Epithelial cell of proximal tubule (primary cell): Measurements from ENCODE around the gene AVPR2. TPM values are rescaled to one million over a fixed set of nuclear protein-coding genes. Genes with fewer than 3 reads are reported as not detected.
A peak's percentile ranks its signal among the peaks of the same experiment; 100 is the strongest.

Experiments
- DNase-seq: peaks from one replicate; pipeline ENCODE4 v3.0.0-alpha.2; 2011; ENCODE audit warnings: low read depth
- H3K4me3 ChIP-seq: 2 replicates; pipeline ENCODE4 v1.5.1; 2011; ENCODE audit warnings: low read depth, mild to moderate bottlenecking, low read length
- total RNA-seq: library from RNA; depleted of rRNA; stranded (reverse); fragments of >200 nt; gene quantifications from 2 replicates; pipeline ENCODE4 v1.2.3, GENCODE V29; 2015
- TF ChIP-seq, protein P1 (sequence below): conservative IDR thresholded peaks from 2 replicates; pipeline ENCODE4 v1.5.1; 2012; ENCODE audit warnings: low read depth, mild to moderate bottlenecking, low read length

AVPR2 gene
- total RNA-seq, 1 donor from 2014 or later = 1.4 TPM

DNA sequence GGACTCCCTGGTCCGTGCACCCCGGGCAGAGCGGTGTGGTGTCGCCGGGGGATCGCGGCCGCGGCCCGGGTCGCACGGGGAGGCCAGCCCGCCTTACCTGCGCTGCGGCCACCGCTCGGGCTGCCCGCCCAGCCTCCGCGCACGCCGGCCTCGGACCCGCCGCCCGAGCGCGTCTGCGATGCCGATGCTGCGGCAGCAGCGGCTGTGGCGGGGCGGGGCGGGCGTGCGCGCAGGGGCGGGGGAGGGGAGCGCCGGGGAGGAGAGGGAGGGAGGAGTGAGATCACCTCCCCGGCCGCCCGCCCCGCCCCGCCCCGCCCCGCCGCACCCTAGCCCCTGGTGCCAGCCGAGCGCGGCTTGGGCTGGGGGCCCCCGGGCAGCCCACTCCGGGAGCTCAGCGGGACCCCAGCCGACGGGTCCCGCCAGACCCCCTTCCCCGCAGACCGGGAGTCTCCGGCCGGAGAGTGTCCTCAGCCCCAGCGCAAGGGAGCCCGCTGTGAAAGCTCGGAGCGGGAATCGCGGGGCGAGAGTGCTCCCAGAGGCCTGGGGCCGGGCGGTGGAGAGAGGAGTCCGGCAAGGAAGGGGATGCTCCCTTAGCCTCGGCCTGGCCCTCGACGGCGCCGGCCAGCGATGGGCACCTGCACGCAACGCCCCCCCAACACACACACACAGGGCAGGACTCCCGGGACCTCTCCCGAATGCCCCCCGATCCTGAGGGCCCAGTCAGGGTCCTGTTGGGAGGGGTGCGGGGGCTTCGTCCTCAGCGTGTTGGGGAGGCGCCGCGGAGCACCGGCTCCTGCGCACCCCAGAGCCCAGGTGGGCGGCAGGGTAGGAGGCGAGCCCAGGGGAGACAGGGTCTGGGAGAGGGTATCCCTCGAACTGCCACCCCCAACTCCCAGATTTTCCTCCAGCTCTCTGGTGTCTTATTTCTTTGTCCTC is 18.2 kb upstream of the AVPR2 start, which contains the start of gene L1CAM:
L1CAM (minus strand) TSS at position 206 of the 936 bp plus-strand sequence. CDS start 10,337 bp downstream, outside the sequence.
- TF ChIP-seq, protein P1, sequence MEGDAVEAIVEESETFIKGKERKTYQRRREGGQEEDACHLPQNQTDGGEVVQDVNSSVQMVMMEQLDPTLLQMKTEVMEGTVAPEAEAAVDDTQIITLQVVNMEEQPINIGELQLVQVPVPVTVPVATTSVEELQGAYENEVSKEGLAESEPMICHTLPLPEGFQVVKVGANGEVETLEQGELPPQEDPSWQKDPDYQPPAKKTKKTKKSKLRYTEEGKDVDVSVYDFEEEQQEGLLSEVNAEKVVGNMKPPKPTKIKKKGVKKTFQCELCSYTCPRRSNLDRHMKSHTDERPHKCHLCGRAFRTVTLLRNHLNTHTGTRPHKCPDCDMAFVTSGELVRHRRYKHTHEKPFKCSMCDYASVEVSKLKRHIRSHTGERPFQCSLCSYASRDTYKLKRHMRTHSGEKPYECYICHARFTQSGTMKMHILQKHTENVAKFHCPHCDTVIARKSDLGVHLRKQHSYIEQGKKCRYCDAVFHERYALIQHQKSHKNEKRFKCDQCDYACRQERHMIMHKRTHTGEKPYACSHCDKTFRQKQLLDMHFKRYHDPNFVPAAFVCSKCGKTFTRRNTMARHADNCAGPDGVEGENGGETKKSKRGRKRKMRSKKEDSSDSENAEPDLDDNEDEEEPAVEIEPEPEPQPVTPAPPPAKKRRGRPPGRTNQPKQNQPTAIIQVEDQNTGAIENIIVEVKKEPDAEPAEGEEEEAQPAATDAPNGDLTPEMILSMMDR = no peak
- peak within 1 kb of the TSS; percentile 37 for H3K4me3 ChIP-seq
- DNase-seq = no peak

DNA sequence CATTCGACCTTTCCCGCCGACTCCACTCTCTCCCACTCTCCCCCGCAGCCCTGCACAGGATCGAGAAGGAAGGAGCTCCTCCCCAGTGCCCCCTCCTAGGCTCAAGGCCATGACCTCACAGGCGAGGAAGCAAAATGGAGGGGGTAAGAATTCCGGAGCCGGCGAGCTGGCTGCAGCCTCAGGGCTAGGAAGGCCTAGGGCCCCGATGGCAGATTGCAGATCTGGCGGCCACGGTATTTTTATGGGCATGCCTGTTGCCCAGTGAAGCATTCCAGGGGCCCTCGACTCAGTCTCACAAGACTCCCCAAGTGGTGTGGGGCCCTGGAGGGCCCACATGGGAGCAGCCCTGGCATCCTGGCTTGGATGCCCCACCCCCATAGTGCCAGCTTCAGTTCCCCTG is 17.6 kb upstream of the AVPR2 start:
- H3K4me3 ChIP-seq = no peak overlapping the region
- DNase-seq = peak; percentile 2
- TF ChIP-seq, protein P1 = no peak

- DNase-seq = no peak
- TF ChIP-seq, protein P1 = no peak
- H3K4me3 ChIP-seq = no peak overlapping the region
These were observed 17.1 kb upstream of the AVPR2 start for GRCh38 chrX:153887385-153887784.

GRCh38 chrX:153888344-153888743 is 16.1 kb upstream of the AVPR2 start:
- no peak for DNase-seq
- TF ChIP-seq, protein P1 = no peak
- no peak overlapping the region for H3K4me3 ChIP-seq

- TF ChIP-seq, protein P1 = no peak
- H3K4me3 ChIP-seq = no peak overlapping the region
- DNase-seq = no peak
These were observed 15.3 kb upstream of the AVPR2 start for GRCh38 chrX:153889123-153889522.

DNA sequence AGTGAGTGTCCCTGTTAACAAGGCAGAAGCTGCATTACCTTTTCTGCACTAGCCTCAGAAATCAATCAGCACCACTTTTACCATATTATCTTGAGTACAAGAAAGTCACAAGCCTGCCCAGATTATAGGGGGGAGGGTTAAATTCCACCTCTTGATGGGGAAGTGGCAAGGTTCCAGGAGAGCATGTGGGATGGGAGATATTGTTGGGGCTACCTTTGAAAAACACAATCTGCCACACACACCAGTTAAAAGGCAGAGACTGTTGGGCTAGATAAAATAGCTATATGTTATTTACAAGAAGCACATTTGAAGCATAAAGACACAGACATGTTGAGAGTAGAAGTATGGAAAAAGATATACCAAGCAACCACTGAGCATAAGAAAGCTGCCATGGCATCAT is 6.6 kb upstream of the AVPR2 start:
- TF ChIP-seq, protein P1 = no peak
- DNase-seq = no peak
- H3K4me3 ChIP-seq = no peak overlapping the region
